Neural cell (in vitro differentiated cells): ENCODE results near the gene KIF1C. TPM values are rescaled to one million over a fixed set of nuclear protein-coding genes. Genes with fewer than 3 reads are reported as not detected.

ENCODE experiments used
- H2AFZ ChIP-seq: fragments of 200-600, 300-800 bp; sonication (generic), shearing (Covaris generic); 2 replicates; pipeline ENCODE4 v1.6.0; 2014; ENCODE audit warnings: low read depth, mild to moderate bottlenecking, antibody characterized with exemption, low read length, moderate library complexity
- H3F3A ChIP-seq: fragments of 200-600 bp; shearing (Covaris generic); 2 replicates; pipeline ENCODE4 v1.6.1; 2016; ENCODE audit warnings: mild to moderate bottlenecking, moderate library complexity, mixed read lengths, antibody characterized with exemption, low read length; ENCODE audit not compliant: insufficient read depth, poor library complexity, severe bottlenecking
- H3K27ac ChIP-seq: fragments of 200-600, 300-800 bp; sonication (generic), shearing (Covaris generic); 2 replicates; pipeline ENCODE4 v1.5.1; 2014; ENCODE audit warnings: mild to moderate bottlenecking, low read length, moderate library complexity
- H3K27me3 ChIP-seq: fragments of 300-800, 200-600 bp; sonication (generic), shearing (Covaris generic); 2 replicates; pipeline ENCODE4 v1.6.0; 2014; ENCODE audit warnings: mild to moderate bottlenecking, low read depth, low read length, moderate library complexity; ENCODE audit not compliant: insufficient read depth
- H3K36me3 ChIP-seq: fragments of 300-800, 200-600 bp; sonication (generic), shearing (Covaris generic); 2 replicates; pipeline ENCODE4 v1.5.1; 2014; ENCODE audit warnings: mild to moderate bottlenecking, antibody characterized with exemption, low read length, moderate library complexity; ENCODE audit not compliant: insufficient read depth
- H3K4me2 ChIP-seq: fragments of 300-800, 200-600 bp; sonication (generic), shearing (Covaris generic); 2 replicates; pipeline ENCODE4 v1.6.0; 2014; ENCODE audit warnings: mild to moderate bottlenecking, low read length
- H3K4me3 ChIP-seq: fragments of 300-800, 200-600 bp; sonication (generic), shearing (Covaris generic); 2 replicates; pipeline ENCODE4 v1.5.1; 2014; ENCODE audit warnings: mild to moderate bottlenecking, low read length, moderate library complexity
- H3K79me2 ChIP-seq: fragments of 200-600 bp; shearing (Covaris generic); replicated peaks from 2 replicates; pipeline ENCODE4 v1.6.0; 2014; ENCODE audit warnings: mild to moderate bottlenecking, low read length, moderate library complexity; ENCODE audit not compliant: insufficient read depth
- H3K9ac ChIP-seq: fragments of 300-800, 200-600 bp; sonication (generic), shearing (Covaris generic); 2 replicates; pipeline ENCODE4 v1.6.1; 2016; ENCODE audit warnings: mild to moderate bottlenecking, low read length, mixed read lengths
- H3K9me2 ChIP-seq: fragments of 200-600 bp; shearing (Covaris generic); 2 replicates; pipeline ENCODE4 v1.6.1; 2016; ENCODE audit warnings: mild to moderate bottlenecking, low read length, mixed read lengths; ENCODE audit not compliant: insufficient read depth
- H3K9me3 ChIP-seq: fragments of 200-600, 300-800 bp; sonication (generic), shearing (Covaris generic); 2 replicates; pipeline ENCODE4 v1.6.1; 2016; ENCODE audit warnings: mild to moderate bottlenecking, mixed run types, low read length, moderate library complexity, mixed read lengths
- H4K20me1 ChIP-seq: fragments of 200-600 bp; shearing (Covaris generic); 2 replicates; pipeline ENCODE4 v1.6.1; 2016; ENCODE audit warnings: mild to moderate bottlenecking, mixed run types; ENCODE audit not compliant: insufficient read depth
- EP300 ChIP-seq: fragments of 450-650 bp; conservative IDR thresholded peaks from 2 replicates; pipeline ENCODE4 v1.6.1; 2014; ENCODE audit warnings: antibody characterized with exemption, mild to moderate bottlenecking, moderate library complexity; ENCODE audit not compliant: poor library complexity, severe bottlenecking
- EZH2 ChIP-seq: fragments of 200-600, 300-800 bp; shearing (Covaris generic), sonication (generic); IDR thresholded peaks from 2 replicates; pipeline ENCODE4 v1.6.1; 2014; ENCODE audit warnings: antibody characterized with exemption, low read length, borderline replicate concordance, mild to moderate bottlenecking; ENCODE audit not compliant: insufficient read depth, poor library complexity, severe bottlenecking
- MXI1 ChIP-seq: fragments of 450-650 bp; conservative IDR thresholded peaks from 2 replicates; pipeline ENCODE4 v1.6.1; 2014; ENCODE audit warnings: antibody characterized with exemption, mild to moderate bottlenecking; ENCODE audit not compliant: poor library complexity, severe bottlenecking
- POLR2AphosphoS5 ChIP-seq: IDR thresholded peaks from 2 replicates; pipeline ENCODE4 v1.6.1; 2012
- RAD21 ChIP-seq: fragments of 450-650 bp; conservative IDR thresholded peaks from 2 replicates; pipeline ENCODE4 v1.6.1; 2014; ENCODE audit warnings: antibody characterized with exemption, mild to moderate bottlenecking, moderate library complexity
- REST ChIP-seq: IDR thresholded peaks from 2 replicates; pipeline ENCODE4 v1.6.1; 2012; ENCODE audit warnings: borderline replicate concordance
- SMC3 ChIP-seq: fragments of 450-650 bp; conservative IDR thresholded peaks from 2 replicates; pipeline ENCODE4 v1.6.1; 2014; ENCODE audit warnings: antibody characterized with exemption, mild to moderate bottlenecking, moderate library complexity; ENCODE audit not compliant: poor library complexity
- TAF1 ChIP-seq: IDR thresholded peaks from 2 replicates; pipeline ENCODE4 v1.6.1; 2012; ENCODE audit warnings: low read depth
- polyA plus RNA-seq: library from polyadenylated mRNA; depleted of rRNA; stranded (reverse); fragments of >200 nt; gene quantifications from 2 replicates; pipeline ENCODE4 v1.2.3, GENCODE V29; 2014
- TF ChIP-seq, protein P1 (sequence below): fragments of 450-650 bp; IDR thresholded peaks from 2 replicates; pipeline ENCODE4 v1.5.1; 2014; ENCODE audit warnings: antibody characterized with exemption, mild to moderate bottlenecking, moderate library complexity; ENCODE audit not compliant: poor library complexity, severe bottlenecking

KIF1C gene
- polyA plus RNA-seq, 1 donor from 2014 or later, result 8.3 TPM

DNA sequence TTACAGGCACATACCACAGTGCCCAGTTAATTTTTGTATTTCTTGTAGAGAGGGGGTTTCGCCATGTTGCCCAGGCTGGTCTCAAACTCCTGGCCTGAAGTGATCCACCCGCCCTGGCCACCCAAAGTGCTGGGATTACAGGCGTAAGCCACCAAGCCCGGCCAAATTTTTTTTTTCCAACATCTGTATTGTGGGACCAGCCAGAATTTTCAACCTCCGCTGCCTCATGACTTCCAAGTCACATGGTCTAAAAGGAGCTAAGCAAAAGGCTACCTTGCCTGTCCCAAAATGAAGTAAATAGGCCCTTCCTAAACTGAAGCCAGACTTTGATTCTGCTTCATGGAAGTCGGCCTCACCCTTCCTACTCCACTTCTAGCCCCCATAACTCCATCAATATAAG is 25.9 kb upstream of the KIF1C start:
- Histone ChIP-seq H3K4me3 (no peak overlapping the region), H4K20me1 (no peaks in the 10 kb centered on the region), H3K79me2 (no peaks in the 10 kb centered on the region), H2AFZ (no peak overlapping the region), H3K9me3 (no peaks in the 10 kb centered on the region), H3K9me2 (no peaks in the 10 kb centered on the region), H3F3A (peaks cover 3% of the 10 kb centered on the region), H3K27ac (no peak overlapping the region), H3K9ac (no peak overlapping the region), H3K4me2 (no peak overlapping the region), H3K27me3 (no peaks in the 10 kb centered on the region), H3K36me3 (no peaks in the 10 kb centered on the region)
- TF ChIP-seq REST (no peak), SMC3 (no peak), MXI1 (no peak), POLR2AphosphoS5 (no peak), TAF1 (no peak), RAD21 (no peak), EP300 (no peak), EZH2 (no peak)
- TF ChIP-seq, protein P1, sequence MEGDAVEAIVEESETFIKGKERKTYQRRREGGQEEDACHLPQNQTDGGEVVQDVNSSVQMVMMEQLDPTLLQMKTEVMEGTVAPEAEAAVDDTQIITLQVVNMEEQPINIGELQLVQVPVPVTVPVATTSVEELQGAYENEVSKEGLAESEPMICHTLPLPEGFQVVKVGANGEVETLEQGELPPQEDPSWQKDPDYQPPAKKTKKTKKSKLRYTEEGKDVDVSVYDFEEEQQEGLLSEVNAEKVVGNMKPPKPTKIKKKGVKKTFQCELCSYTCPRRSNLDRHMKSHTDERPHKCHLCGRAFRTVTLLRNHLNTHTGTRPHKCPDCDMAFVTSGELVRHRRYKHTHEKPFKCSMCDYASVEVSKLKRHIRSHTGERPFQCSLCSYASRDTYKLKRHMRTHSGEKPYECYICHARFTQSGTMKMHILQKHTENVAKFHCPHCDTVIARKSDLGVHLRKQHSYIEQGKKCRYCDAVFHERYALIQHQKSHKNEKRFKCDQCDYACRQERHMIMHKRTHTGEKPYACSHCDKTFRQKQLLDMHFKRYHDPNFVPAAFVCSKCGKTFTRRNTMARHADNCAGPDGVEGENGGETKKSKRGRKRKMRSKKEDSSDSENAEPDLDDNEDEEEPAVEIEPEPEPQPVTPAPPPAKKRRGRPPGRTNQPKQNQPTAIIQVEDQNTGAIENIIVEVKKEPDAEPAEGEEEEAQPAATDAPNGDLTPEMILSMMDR, result no peak

DNA sequence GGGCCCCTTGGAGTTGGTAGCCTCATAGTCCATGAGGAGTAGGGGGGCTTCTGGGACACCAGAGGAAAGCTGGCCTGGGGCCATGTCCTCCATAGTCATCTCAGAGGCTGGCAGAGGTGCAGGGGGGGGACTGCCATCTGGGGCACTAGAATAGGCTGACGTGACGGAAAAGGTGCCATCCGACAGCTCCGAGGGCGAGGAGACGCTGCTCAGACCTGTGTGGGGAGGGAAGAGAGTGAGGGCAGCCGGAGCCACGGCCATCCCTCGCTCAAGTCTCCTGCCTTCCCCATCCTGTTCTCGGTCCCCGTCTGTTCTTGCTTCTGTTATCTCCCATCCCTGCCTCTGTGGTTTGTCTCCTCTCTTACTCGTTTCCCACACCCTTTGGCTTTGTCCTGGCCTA is 25.4 kb upstream of the KIF1C start:
- H3K9ac ChIP-seq, result no peak overlapping the region
- no peaks in the 10 kb centered on the region for H3K79me2 ChIP-seq
- no peaks in the 10 kb centered on the region for H3K27me3 ChIP-seq
- H3K4me3 ChIP-seq, result no peak overlapping the region
- H3F3A ChIP-seq, result peaks cover 3% of the 10 kb centered on the region
- H3K9me3 ChIP-seq, result no peaks in the 10 kb centered on the region
- no peak for TF ChIP-seq REST
- TF ChIP-seq, protein P1, result no peak
- H3K27ac ChIP-seq, result no peak overlapping the region
- no peak overlapping the region for H2AFZ ChIP-seq
- H3K36me3 ChIP-seq, result no peaks in the 10 kb centered on the region
- H3K9me2 ChIP-seq, result no peaks in the 10 kb centered on the region
- no peak overlapping the region for H3K4me2 ChIP-seq
- no peaks in the 10 kb centered on the region for H4K20me1 ChIP-seq
